Measurements from ENCODE around the gene SLC35B2.

Gene SLC35B2, protein sequence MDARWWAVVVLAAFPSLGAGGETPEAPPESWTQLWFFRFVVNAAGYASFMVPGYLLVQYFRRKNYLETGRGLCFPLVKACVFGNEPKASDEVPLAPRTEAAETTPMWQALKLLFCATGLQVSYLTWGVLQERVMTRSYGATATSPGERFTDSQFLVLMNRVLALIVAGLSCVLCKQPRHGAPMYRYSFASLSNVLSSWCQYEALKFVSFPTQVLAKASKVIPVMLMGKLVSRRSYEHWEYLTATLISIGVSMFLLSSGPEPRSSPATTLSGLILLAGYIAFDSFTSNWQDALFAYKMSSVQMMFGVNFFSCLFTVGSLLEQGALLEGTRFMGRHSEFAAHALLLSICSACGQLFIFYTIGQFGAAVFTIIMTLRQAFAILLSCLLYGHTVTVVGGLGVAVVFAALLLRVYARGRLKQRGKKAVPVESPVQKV

DNA sequence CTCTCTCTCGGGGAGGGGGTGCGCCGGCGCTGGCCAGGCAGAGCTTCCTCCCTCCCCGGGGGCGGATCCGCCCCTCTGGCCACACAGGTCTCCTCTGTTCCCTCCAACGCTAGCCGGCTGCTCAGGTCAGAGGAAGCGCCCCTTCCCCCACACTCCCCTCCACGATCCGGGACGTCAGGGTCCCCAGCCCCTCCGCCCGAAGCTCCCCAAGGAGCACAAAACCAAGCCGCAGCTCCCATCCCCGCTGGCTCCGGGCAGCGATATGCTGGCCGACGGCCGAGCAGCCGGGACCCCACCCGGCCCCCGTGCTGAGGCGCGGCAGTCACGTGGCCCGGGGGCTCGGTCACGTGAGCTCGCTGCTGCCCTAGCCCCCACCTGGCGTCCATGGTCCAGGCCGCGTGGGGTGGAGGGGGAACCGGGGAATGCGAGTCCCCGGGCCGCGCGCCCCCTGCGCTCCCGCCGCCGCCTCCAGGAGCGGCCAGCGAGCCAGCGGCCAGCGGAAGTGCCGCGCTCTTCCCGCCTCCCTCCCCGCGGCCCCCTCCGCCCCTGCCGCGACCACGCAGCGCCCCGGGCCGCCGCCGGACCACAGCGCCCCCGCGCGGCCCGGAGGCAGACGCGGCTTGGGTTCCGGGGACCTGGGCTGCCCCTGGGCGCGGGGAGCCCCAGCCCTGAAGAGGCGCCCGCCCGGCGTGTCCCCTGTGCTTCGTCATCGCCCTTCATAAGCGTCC lies at the start of gene SLC35B2:
SLC35B2 (minus strand) TSS at position 504 of the 728 bp plus-strand sequence; CDS start at position 386, 118 bp downstream.
- no peak for DNase-seq (ENCODE audit: low read depth in 2 of 2, low spot score in 1 of 2)

GRCh38 chr6:44306710-44307109 lies 49.4 kb upstream of the SLC35B2 start:
- DNase-seq (ENCODE audit: low read depth in 2 of 2, low spot score in 1 of 2) = no peak

- DNase-seq (ENCODE audit: low read depth in 2 of 2, low spot score in 1 of 2) = no peak
Observed at GRCh38 chr6:44305200-44305725, 47.9 kb upstream of the SLC35B2 start.

- no peak for DNase-seq (ENCODE audit: low read depth in 2 of 2, low spot score in 1 of 2)
Observed at GRCh38 chr6:44304282-44305199, 47.2 kb upstream of the SLC35B2 start.

- no peak for DNase-seq (ENCODE audit: low read depth in 2 of 2, low spot score in 1 of 2)
Observed at GRCh38 chr6:44303842-44304241, 46.5 kb upstream of the SLC35B2 start.

GRCh38 chr6:44302856-44303255 lies 45.5 kb upstream of the SLC35B2 start:
- no peak for DNase-seq (ENCODE audit: low read depth in 2 of 2, low spot score in 1 of 2)

- DNase-seq (ENCODE audit: low read depth in 2 of 2, low spot score in 1 of 2) = no peak
Observed at GRCh38 chr6:44301782-44302564, 44.6 kb upstream of the SLC35B2 start.

GRCh38 chr6:44301106-44301505 lies 43.8 kb upstream of the SLC35B2 start:
- DNase-seq (ENCODE audit: low read depth in 2 of 2, low spot score in 1 of 2) = no peak

- no peak for DNase-seq (ENCODE audit: low read depth in 2 of 2, low spot score in 1 of 2)
Observed at GRCh38 chr6:44300292-44300823, 43.0 kb upstream of the SLC35B2 start.

GRCh38 chr6:44298864-44299263 lies 41.5 kb upstream of the SLC35B2 start:
- no peak for DNase-seq (ENCODE audit: low read depth in 2 of 2, low spot score in 1 of 2)

GRCh38 chr6:44298055-44298803 lies 40.9 kb upstream of the SLC35B2 start:
- DNase-seq (ENCODE audit: low read depth in 2 of 2, low spot score in 1 of 2) = no peak

- DNase-seq (ENCODE audit: low read depth in 2 of 2, low spot score in 1 of 2) = no peak
Observed at GRCh38 chr6:44297063-44298038, 40.0 kb upstream of the SLC35B2 start.

- DNase-seq (ENCODE audit: low read depth in 2 of 2, low spot score in 1 of 2) = no peak
Observed at GRCh38 chr6:44294832-44295791, 37.8 kb upstream of the SLC35B2 start.

- no peak for DNase-seq (ENCODE audit: low read depth in 2 of 2, low spot score in 1 of 2)
Observed at GRCh38 chr6:44292661-44293365, 35.5 kb upstream of the SLC35B2 start.

DNA sequence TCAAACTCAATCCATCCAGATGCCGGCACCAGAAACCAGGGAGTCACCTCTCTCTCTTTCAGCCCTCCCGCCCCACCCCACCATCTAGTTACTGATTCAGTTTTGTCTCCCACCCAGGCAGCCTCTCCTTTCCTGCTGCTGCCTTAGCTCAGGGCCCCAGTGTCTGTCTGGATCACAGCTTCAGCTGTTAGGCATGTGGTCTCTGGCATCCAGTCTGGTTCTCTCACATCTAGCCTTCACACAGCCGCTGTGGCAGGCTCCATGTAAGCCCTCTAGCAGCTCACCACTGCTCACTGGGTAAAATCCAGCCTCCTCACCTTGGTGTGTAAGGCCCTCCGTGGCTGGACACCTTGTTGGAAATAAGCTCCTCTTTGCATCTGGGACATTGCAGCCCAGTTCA lies 34.5 kb upstream of the SLC35B2 start:
- no peak for DNase-seq (ENCODE audit: low read depth in 2 of 2, low spot score in 1 of 2)

DNA sequence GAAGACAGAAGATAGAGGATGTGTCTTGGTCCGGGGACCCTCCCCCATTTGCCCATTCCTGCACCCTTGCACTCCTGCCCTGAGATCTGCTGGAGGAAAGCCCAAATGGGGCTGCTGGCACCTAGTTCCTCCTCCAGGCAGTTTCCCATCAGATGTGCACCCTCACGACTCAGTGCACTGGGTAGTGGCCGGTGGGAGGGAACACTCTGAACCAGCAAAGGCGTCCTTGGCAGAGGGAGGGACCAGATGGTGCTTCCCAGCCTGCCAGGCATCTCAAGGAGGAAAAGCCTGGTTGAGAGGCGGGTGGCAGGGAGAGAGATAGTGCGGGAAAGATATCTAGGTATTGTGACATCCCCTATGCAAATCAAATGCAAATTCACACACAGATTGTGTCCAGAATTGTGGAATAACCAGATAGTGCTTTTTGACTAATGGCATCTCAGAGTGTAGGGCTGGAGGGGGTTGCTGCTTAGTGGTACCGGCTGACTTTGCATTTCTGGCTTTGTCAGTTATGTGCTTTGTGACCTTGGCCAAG lies 32.5 kb upstream of the SLC35B2 start:
- DNase-seq (ENCODE audit: low read depth in 2 of 2, low spot score in 1 of 2) = no peak
